CD14-positive monocyte (primary cell): Measurements from ENCODE around the gene MAGEL2. TPM values are rescaled to one million over a fixed set of nuclear protein-coding genes. Genes with fewer than 3 reads are reported as not detected.

Source experiments
- DNase-seq, 3 donors: peaks; one replicate each; pipeline ENCODE4 v3.0.0-alpha.2; 2011 to 2022
- H2AFZ ChIP-seq: 2 replicates; pipeline ENCODE4 v1.6.0; 2012; ENCODE audit warnings: mild to moderate bottlenecking, low read depth, low read length, inconsistent platforms; ENCODE audit not compliant: insufficient read depth, poor library complexity, severe bottlenecking
- H3K27ac ChIP-seq, 2 donors: 1 replicate in 1 of 2; 2 replicates in 1 of 2; pipeline ENCODE4 v1.5.1; 2012 to 2013; ENCODE audit warnings: low read length in 2 of 2, control low read depth in 1 of 2, inconsistent platforms in 1 of 2, low read depth in 1 of 2, mild to moderate bottlenecking in 1 of 2
- H3K27me3 ChIP-seq, 2 donors: one replicate each; pipeline versions ENCODE4 v1.6.0 to v1.6.1; 2011 to 2013; ENCODE audit warnings: low read length in 2 of 2; ENCODE audit not compliant: control insufficient read depth in 2 of 2, insufficient read depth in 2 of 2
- H3K36me3 ChIP-seq, 2 donors: replicated peaks in 1 of 2; 1 replicate in 1 of 2; 2 replicates in 1 of 2; pipeline versions ENCODE4 v1.5.1 to v1.6.1; 2012 to 2013; ENCODE audit warnings: low read length in 2 of 2, control low read depth in 1 of 2, inconsistent platforms in 1 of 2, mild to moderate bottlenecking in 1 of 2; ENCODE audit not compliant: insufficient read depth in 2 of 2, control insufficient read depth in 1 of 2
- H3K4me1 ChIP-seq, 2 donors: 1 replicate in 1 of 2; 2 replicates in 1 of 2; pipeline versions ENCODE4 v1.5.1 to v1.6.1; 2012 to 2013; ENCODE audit warnings: low read length in 2 of 2, control low read depth in 1 of 2, inconsistent platforms in 1 of 2, mild to moderate bottlenecking in 1 of 2, moderate library complexity in 1 of 2; ENCODE audit not compliant: insufficient read depth in 2 of 2, control insufficient read depth in 1 of 2
- H3K4me2 ChIP-seq: replicated peaks from 2 replicates; pipeline ENCODE3; 2012; ENCODE audit warnings: low read length, moderate library complexity, mild to moderate bottlenecking; ENCODE audit not compliant: poor library complexity, severe bottlenecking; ENCODE audit errors: extremely low read depth
- H3K4me3 ChIP-seq, 3 experiments: fragments of 200-600 bp in 1 of 3; sonication (generic) in 1 of 3; replicated peaks in 1 of 3; 1 replicate in 2 of 3; 2 replicates in 1 of 3; pipeline ENCODE4 v1.5.1; 2011 to 2013; ENCODE audit warnings: low read length in 3 of 3, mild to moderate bottlenecking in 3 of 3, control low read depth in 2 of 3, low read depth in 2 of 3, inconsistent platforms in 1 of 3, moderate library complexity in 1 of 3
- H3K79me2 ChIP-seq: 2 replicates; pipeline ENCODE4 v1.6.0; 2012; ENCODE audit warnings: mild to moderate bottlenecking, control low read depth, inconsistent platforms, low read length, moderate library complexity; ENCODE audit not compliant: insufficient read depth
- H3K9ac ChIP-seq: 2 replicates; pipeline ENCODE4 v1.6.0; 2017; ENCODE audit warnings: low read length, mild to moderate bottlenecking; ENCODE audit not compliant: insufficient read depth, poor library complexity, severe bottlenecking
- H3K9me3 ChIP-seq, 2 donors: replicated peaks in 1 of 2; 1 replicate in 1 of 2; 2 replicates in 1 of 2; pipeline versions ENCODE4 v1.5.1 to v1.6.1; 2012 to 2013; ENCODE audit warnings: low read length in 2 of 2, control low read depth in 1 of 2; ENCODE audit not compliant: control insufficient read depth in 1 of 2, insufficient read depth in 1 of 2
- H4K20me1 ChIP-seq: 2 replicates; pipeline ENCODE4 v1.6.0; 2012; ENCODE audit warnings: mild to moderate bottlenecking, low read length, control low read depth, moderate library complexity; ENCODE audit not compliant: insufficient read depth
- H3K27ac Mint-ChIP-seq, 7 donors: one replicate each; pipeline ENCODE4 v1.8.0; 2020; ENCODE audit warnings: mild to moderate bottlenecking in 7 of 7, mixed read lengths in 7 of 7, moderate library complexity in 6 of 7, inconsistent platforms in 2 of 7
- H3K27me3 Mint-ChIP-seq, 3 donors: one replicate each; pipeline ENCODE4 v1.8.0; 2021 to 2022; ENCODE audit warnings: low read depth in 3 of 3, mild to moderate bottlenecking in 3 of 3, mixed read lengths in 3 of 3, moderate library complexity in 3 of 3, inconsistent platforms in 1 of 3
- H3K36me3 Mint-ChIP-seq, 2 donors: one replicate each; pipeline ENCODE4 v1.8.0; 2020; ENCODE audit warnings: mixed read lengths in 2 of 2, inconsistent platforms in 1 of 2, mild to moderate bottlenecking in 1 of 2
- H3K4me1 Mint-ChIP-seq: one replicate; pipeline ENCODE4 v1.8.0; 2020; ENCODE audit warnings: mild to moderate bottlenecking, mixed read lengths
- H3K4me3 Mint-ChIP-seq, 2 donors: one replicate each; pipeline ENCODE4 v1.8.0; 2020; ENCODE audit warnings: mild to moderate bottlenecking in 2 of 2, mixed read lengths in 2 of 2, moderate library complexity in 1 of 2
- H3K9me3 Mint-ChIP-seq, 7 donors: one replicate each; pipeline ENCODE4 v1.8.0; 2020 to 2022; ENCODE audit warnings: mixed read lengths in 7 of 7, mild to moderate bottlenecking in 6 of 7, moderate library complexity in 6 of 7, inconsistent platforms in 2 of 7
- CTCF ChIP-seq: fragments of 200-600 bp; IDR thresholded peaks from one replicate; pipeline ENCODE4 v1.8.0; 2022; ENCODE audit warnings: antibody characterized with exemption, mild to moderate bottlenecking
- WGBS: methylation state at CpG from one replicate; pipeline ENCODE4 v1.1.5; 2013; ENCODE audit warnings: missing lambda C conversion rate; ENCODE audit not compliant: insufficient coverage; 5-methylcytosine and 5-hydroxymethylcytosine counted together
- intact Hi-C, 2 donors: fragments of 100-400 bp; cut with micrococcal nuclease; formaldehyde crosslinking; loops; one replicate each; pipeline versions ENCODE4 v1.15.0 to v1.15.1; 2023
- polyA plus RNA-seq, 3 donors: library from polyadenylated mRNA; depleted of rRNA in 1 of 3; unstranded in 2 of 3; stranded (reverse) in 1 of 3; fragments of 300-500 nt in 2 of 3; fragments of >200 nt in 1 of 3; fragmentation: Illumina TruSeq in 2 of 3; gene quantifications; 1 replicate in 2 of 3; 2 replicates in 1 of 3; pipeline ENCODE4 v1.2.3, GENCODE V29; 2012 to 2021

Gene MAGEL2
- polyA plus RNA-seq, 3 donors = not detected

- Mint-ChIP-seq H3K4me3 (no peak overlapping the region), H3K27ac (no peak overlapping the region), H3K36me3 (no peaks in the 10 kb centered on the region), H3K27me3 (peaks cover 2 to 4% (median 3%) of the 10 kb centered on the region in 3 donors), H3K4me1 (no peaks in the 10 kb centered on the region), H3K9me3 (peaks cover 0 to 12% (median 3%) of the 10 kb centered on the region in 7 donors)
- H3K9me3 ChIP-seq = peaks cover 0 to 3% of the 10 kb centered on the region in 2 donors
- H3K4me3 ChIP-seq = no peak overlapping the region
- intact Hi-C loops = no loop called here
- no peak overlapping the region for H2AFZ ChIP-seq
- DNase-seq = no peak
- H4K20me1 ChIP-seq = no peaks in the 10 kb centered on the region
- H3K27me3 ChIP-seq = no peaks in the 10 kb centered on the region
- no peak for TF ChIP-seq CTCF
- H3K4me1 ChIP-seq = no peaks in the 10 kb centered on the region
- WGBS = 83% methylated on average over 4 of the region's 7 CpGs
- no peak overlapping the region for H3K4me2 ChIP-seq
- no peaks in the 10 kb centered on the region for H3K79me2 ChIP-seq
- no peaks in the 10 kb centered on the region for H3K36me3 ChIP-seq
- no peak overlapping the region for H3K27ac ChIP-seq
- no peak overlapping the region for H3K9ac ChIP-seq
These were observed 53.4 kb downstream of the MAGEL2 start for GRCh38 chr15:23594252-23594770.

Other genes with a start within 250 kb of the MAGEL2 start
- not detected for gene GOLGA6L2, start 200.6 kb downstream of the MAGEL2 start, polyA plus RNA-seq
- under 1 TPM in 1 of 3 donors, not detected in 2; 0.33 TPM for gene MKRN3, start 82.2 kb downstream of the MAGEL2 start, polyA plus RNA-seq
- 1 to 10 TPM in 1 of 3 donors, under 1 TPM in 2; 0.56 to 4.3 (median 0.56) TPM for gene NDN, start 39.4 kb upstream of the MAGEL2 start, polyA plus RNA-seq